Endothelial cell (in vitro differentiated cells): ENCODE data around the gene CFAP65. TPM values are rescaled to one million over a fixed set of nuclear protein-coding genes. Genes with fewer than 3 reads are reported as not detected.
A peak's percentile ranks its signal among the peaks of the same experiment; 100 is the strongest.

ENCODE experiments used
- DNase-seq: peaks from one replicate; pipeline ENCODE4 v3.0.0; 2021; ENCODE audit warnings: low spot score
- H3K27ac Mint-ChIP-seq: one replicate; pipeline ENCODE4 v1.8.0; 2021; ENCODE audit warnings: mixed read lengths, inconsistent platforms; ENCODE audit not compliant: unreplicated experiment
- H3K27me3 Mint-ChIP-seq: one replicate; pipeline ENCODE4 v1.8.0; 2021; ENCODE audit warnings: mild to moderate bottlenecking, moderate library complexity, mixed read lengths, inconsistent platforms; ENCODE audit not compliant: unreplicated experiment
- H3K36me3 Mint-ChIP-seq: one replicate; pipeline ENCODE4 v1.8.0; 2021; ENCODE audit warnings: mild to moderate bottlenecking, low read depth, mixed read lengths, inconsistent platforms; ENCODE audit not compliant: unreplicated experiment
- H3K4me1 Mint-ChIP-seq: one replicate; pipeline ENCODE4 v1.8.0; 2021; ENCODE audit warnings: mild to moderate bottlenecking, mixed read lengths, inconsistent platforms; ENCODE audit not compliant: unreplicated experiment
- H3K4me3 Mint-ChIP-seq: one replicate; pipeline ENCODE4 v1.8.0; 2021; ENCODE audit warnings: mild to moderate bottlenecking, mixed read lengths, inconsistent platforms; ENCODE audit not compliant: unreplicated experiment
- H3K9me3 Mint-ChIP-seq: one replicate; pipeline ENCODE4 v1.8.0; 2021; ENCODE audit warnings: mixed read lengths, inconsistent platforms; ENCODE audit not compliant: unreplicated experiment
- CTCF ChIP-seq: fragments of 200-600 bp; sonication (generic); IDR thresholded peaks from one replicate; pipeline ENCODE4 v1.5.0; 2021; ENCODE audit warnings: antibody characterized with exemption; ENCODE audit not compliant: unreplicated experiment
- total RNA-seq: library from RNA; stranded (reverse); fragmentation: NEBNext Ultra II Directional; extraction: Animal tissue kit (Norgen Biotek cat#: 25700); gene quantifications from one replicate; pipeline ENCODE4 v1.2.1, GENCODE V29; 2021; ENCODE audit not compliant: unreplicated experiment

Gene CFAP65
- total RNA-seq, 1 donor from 2014 or later, result 0.59 TPM

GRCh38 chr2:218984239-218985020, 56.9 kb downstream of the CFAP65 start:
- peak overlapping the region; percentile 87 for H3K4me3 Mint-ChIP-seq
- peaks cover 51% of the 10 kb centered on the region for H3K27me3 Mint-ChIP-seq
- no peaks in the 10 kb centered on the region for H3K36me3 Mint-ChIP-seq

GRCh38 chr2:218983934-218984238, 57.4 kb downstream of the CFAP65 start:
- DNase-seq, result no peak
- peaks cover 47% of the 10 kb centered on the region for H3K27me3 Mint-ChIP-seq
- H3K36me3 Mint-ChIP-seq, result no peaks in the 10 kb centered on the region
- H3K27ac Mint-ChIP-seq, result no peak overlapping the region
- no peaks in the 10 kb centered on the region for H3K9me3 Mint-ChIP-seq
- peak overlapping the region; percentile 47 for H3K4me3 Mint-ChIP-seq
- TF ChIP-seq CTCF, result no peak
- H3K4me1 Mint-ChIP-seq, result peaks cover 13% of the 10 kb centered on the region

More at GRCh38 chr2:218984239-218985020, 56.9 kb downstream of the CFAP65 start:
- H3K4me1 Mint-ChIP-seq, result peaks cover 13% of the 10 kb centered on the region
- DNase-seq, result peak; percentile 88
- H3K9me3 Mint-ChIP-seq, result no peaks in the 10 kb centered on the region
- TF ChIP-seq CTCF, result no peak
- peak overlapping the region; percentile 86 for H3K27ac Mint-ChIP-seq

GRCh38 chr2:218983263-218983933, 57.9 kb downstream of the CFAP65 start:
- Mint-ChIP-seq H3K27me3 (peaks cover 46% of the 10 kb centered on the region), H3K36me3 (no peaks in the 10 kb centered on the region), H3K27ac (no peak overlapping the region), H3K4me3 (peak overlapping the region; percentile 51), H3K9me3 (no peaks in the 10 kb centered on the region), H3K4me1 (peaks cover 13% of the 10 kb centered on the region)
- DNase-seq, result no peak
- TF ChIP-seq CTCF, result no peak

- H3K9me3 Mint-ChIP-seq, result no peaks in the 10 kb centered on the region
- H3K4me3 Mint-ChIP-seq, result no peak overlapping the region
- peaks cover 48% of the 10 kb centered on the region for H3K27me3 Mint-ChIP-seq
- no peaks in the 10 kb centered on the region for H3K36me3 Mint-ChIP-seq
- no peak overlapping the region for H3K27ac Mint-ChIP-seq
- no peak for TF ChIP-seq CTCF
- DNase-seq, result no peak
- H3K4me1 Mint-ChIP-seq, result peaks cover 13% of the 10 kb centered on the region
Measured at GRCh38 chr2:218982586-218983262, 58.6 kb downstream of the CFAP65 start.
